ENCODE measurements around the gene SLIT3. TPM values are rescaled to one million over a fixed set of nuclear protein-coding genes. Genes with fewer than 3 reads are reported as not detected.

SLIT3 gene
- total RNA-seq, 2 donors from 2014 or later, result 6.6 to 6.7 TPM

DNA sequence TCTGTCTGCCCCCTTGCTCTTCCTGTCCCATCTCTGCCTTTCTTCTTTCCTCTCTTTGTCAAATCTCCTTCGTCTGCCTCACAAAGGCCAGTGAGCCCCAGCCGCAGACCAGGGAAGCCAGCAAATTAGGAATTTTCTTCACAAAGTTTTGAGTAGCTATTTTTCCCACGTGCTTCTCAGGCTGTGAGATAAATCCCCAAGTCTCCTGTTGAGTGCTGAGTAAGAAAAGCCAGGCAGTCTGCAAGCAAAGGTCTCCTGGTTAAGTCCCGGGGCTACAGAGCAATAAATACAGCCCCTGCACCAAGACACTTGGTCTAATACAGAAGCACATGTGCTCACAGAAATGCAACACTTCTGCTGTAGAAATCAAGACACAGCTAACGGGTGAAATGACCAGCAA is 284.9 kb downstream of the SLIT3 start:
- no peak overlapping the region for H3K4me3 ChIP-seq
- no peaks in the 10 kb centered on the region for H3K27me3 ChIP-seq
- no peak for DNase-seq
- TF ChIP-seq, protein P1, sequence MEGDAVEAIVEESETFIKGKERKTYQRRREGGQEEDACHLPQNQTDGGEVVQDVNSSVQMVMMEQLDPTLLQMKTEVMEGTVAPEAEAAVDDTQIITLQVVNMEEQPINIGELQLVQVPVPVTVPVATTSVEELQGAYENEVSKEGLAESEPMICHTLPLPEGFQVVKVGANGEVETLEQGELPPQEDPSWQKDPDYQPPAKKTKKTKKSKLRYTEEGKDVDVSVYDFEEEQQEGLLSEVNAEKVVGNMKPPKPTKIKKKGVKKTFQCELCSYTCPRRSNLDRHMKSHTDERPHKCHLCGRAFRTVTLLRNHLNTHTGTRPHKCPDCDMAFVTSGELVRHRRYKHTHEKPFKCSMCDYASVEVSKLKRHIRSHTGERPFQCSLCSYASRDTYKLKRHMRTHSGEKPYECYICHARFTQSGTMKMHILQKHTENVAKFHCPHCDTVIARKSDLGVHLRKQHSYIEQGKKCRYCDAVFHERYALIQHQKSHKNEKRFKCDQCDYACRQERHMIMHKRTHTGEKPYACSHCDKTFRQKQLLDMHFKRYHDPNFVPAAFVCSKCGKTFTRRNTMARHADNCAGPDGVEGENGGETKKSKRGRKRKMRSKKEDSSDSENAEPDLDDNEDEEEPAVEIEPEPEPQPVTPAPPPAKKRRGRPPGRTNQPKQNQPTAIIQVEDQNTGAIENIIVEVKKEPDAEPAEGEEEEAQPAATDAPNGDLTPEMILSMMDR (IDR thresholded peaks at IDR 0.05), result no peak
- TF ChIP-seq POLR2A (IDR thresholded peaks at IDR 0.05), result no peak
- H3K4me1 ChIP-seq, result no peaks in the 10 kb centered on the region
- no peak for ATAC-seq
- H3K27ac ChIP-seq, result no peak overlapping the region
- H3K9me3 ChIP-seq, result no peaks in the 10 kb centered on the region
- intact Hi-C loops (cut with DNase I), result no loop called here
- WGBS, 2 donors, result 60 to 66% methylated on average over 5 of the region's 5 CpGs
- H3K36me3 ChIP-seq (replicated peaks in 1 of 2; ENCODE audit: insufficient read depth in 1 of 2, low read depth in 2 of 2), result no peaks in the 10 kb centered on the region

DNA sequence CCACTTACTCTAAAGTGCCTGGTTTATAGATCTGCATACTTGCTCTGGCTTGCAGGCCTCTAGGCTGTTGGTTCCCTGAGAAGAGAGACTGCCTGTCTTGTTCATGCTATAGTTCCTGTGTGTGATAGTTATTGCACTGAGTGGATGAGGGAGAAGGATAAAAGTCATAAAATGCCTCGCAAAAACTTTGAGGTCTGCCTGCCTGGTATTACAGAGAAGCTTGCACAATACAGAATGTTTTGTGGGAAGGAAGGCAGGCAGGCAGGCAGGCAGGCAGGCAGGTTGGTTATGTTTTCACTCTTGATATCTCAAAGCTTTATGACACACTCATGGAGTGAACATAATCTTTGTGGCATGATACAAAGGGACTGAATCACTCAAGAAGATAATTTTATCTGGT is 287.1 kb downstream of the SLIT3 start:
- H3K36me3 ChIP-seq (replicated peaks in 1 of 2; ENCODE audit: insufficient read depth in 1 of 2, low read depth in 2 of 2), result no peaks in the 10 kb centered on the region
- no peaks in the 10 kb centered on the region for H3K9me3 ChIP-seq
- intact Hi-C loops (cut with DNase I), result no loop called here
- WGBS, 2 donors, result 55 to 67% methylated on average over 1 of the region's 1 CpG
- no peak overlapping the region for H3K27ac ChIP-seq
- ATAC-seq (no peak), DNase-seq (no peak)
- H3K4me1 ChIP-seq, result no peaks in the 10 kb centered on the region
- no peak overlapping the region for H3K4me3 ChIP-seq
- H3K27me3 ChIP-seq, result no peaks in the 10 kb centered on the region
- TF ChIP-seq, protein P1 (IDR thresholded peaks at IDR 0.05), result no peak
- TF ChIP-seq POLR2A (IDR thresholded peaks at IDR 0.05), result no peak

DNA sequence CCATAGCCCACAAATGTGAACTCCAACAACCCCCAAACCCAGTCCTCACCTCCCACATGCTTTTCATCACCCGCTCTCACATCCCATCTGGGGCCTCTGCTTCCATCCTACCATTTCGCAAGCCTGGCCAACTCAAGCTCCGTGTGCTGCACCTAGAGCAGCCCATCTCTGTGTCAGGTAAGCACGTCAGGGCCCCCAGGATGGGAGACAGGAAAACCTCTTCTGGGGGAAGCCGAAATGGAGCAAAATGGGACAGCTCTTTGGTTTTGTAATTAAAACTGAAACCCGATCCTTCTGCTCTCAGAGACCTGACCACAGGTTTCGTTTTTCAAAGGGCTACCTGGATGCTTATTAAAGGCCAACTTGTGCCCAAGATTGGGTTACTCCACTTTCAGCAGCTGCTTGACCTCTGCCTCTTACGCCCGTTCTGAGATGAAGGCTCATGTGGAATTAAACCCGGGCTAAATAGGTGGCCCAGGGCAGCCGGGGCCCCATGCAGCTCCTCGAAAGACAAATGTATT is 287.7 kb downstream of the SLIT3 start:
- no peak for DNase-seq
- 61 to 65% methylated on average over 12 of the region's 12 CpGs for WGBS, 2 donors
- intact Hi-C loops (cut with DNase I), result no loop called here
- H3K36me3 ChIP-seq (replicated peaks in 1 of 2; ENCODE audit: insufficient read depth in 1 of 2, low read depth in 2 of 2), result no peaks in the 10 kb centered on the region
- H3K27me3 ChIP-seq, result no peaks in the 10 kb centered on the region
- no peak overlapping the region for H3K4me3 ChIP-seq
- TF ChIP-seq, protein P1 (IDR thresholded peaks at IDR 0.05), result no peak
- H3K9me3 ChIP-seq, result no peaks in the 10 kb centered on the region
- H3K27ac ChIP-seq, result no peak overlapping the region
- no peak for ATAC-seq
- no peaks in the 10 kb centered on the region for H3K4me1 ChIP-seq

DNA sequence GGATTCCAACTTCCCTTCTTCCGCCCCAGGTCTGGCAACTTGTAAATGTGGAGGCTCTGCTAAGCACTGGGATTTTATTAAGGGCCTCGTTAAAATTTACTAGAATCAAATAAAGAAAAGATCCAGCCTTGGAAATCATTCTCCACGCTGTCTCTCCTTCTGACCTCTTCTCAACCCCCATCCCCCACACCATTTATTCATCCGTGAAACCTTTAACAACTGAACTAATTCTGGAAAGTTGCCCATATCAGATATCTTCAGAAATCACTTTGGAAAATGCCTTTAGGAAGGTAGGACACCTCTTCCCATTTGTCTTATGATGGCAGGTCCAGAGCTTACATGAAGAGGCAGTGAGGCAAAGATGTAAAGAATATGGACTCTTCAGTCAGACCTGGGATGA is 288.5 kb downstream of the SLIT3 start:
- 55 to 71% methylated on average over 4 of the region's 4 CpGs for WGBS, 2 donors
- Histone ChIP-seq H3K4me1 (no peaks in the 10 kb centered on the region), H3K27ac (no peak overlapping the region), H3K4me3 (no peak overlapping the region), H3K36me3 (replicated peaks in 1 of 2; ENCODE audit: insufficient read depth in 1 of 2, low read depth in 2 of 2) (no peaks in the 10 kb centered on the region), H3K9me3 (no peaks in the 10 kb centered on the region), H3K27me3 (no peaks in the 10 kb centered on the region)
- no peak for TF ChIP-seq POLR2A (IDR thresholded peaks at IDR 0.05)
- TF ChIP-seq, protein P1 (IDR thresholded peaks at IDR 0.05), result no peak
- ATAC-seq (no peak), DNase-seq (no peak)
- intact Hi-C loops (cut with DNase I), result no loop called here

DNA sequence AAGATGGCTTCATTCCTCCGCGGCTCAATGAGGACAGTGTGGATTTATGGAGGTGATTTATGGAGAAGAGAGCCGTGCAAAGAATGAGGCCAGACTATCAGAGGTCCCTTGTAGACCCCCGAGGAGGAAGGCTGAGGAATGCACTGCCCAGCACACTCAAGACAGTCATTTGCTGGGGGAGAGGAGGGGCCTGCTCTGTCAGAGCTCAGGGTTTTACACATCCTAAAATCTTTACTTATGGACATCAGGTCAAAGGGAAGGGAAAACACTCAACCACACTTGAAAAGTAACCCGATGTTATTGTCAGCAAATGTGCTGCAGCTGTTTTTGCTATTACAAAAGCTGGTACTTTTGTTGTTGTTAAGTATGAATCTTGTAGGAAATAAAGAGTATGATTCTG is 289.5 kb downstream of the SLIT3 start:
- H3K4me3 ChIP-seq, result no peak overlapping the region
- 71 to 73% methylated on average over 5 of the region's 5 CpGs for WGBS, 2 donors
- H3K27me3 ChIP-seq, result no peaks in the 10 kb centered on the region
- no peak for DNase-seq
- H3K9me3 ChIP-seq, result no peaks in the 10 kb centered on the region
- no peaks in the 10 kb centered on the region for H3K36me3 ChIP-seq (replicated peaks in 1 of 2; ENCODE audit: insufficient read depth in 1 of 2, low read depth in 2 of 2)
- H3K4me1 ChIP-seq, result no peaks in the 10 kb centered on the region
- intact Hi-C loops (cut with DNase I), result no loop called here
- H3K27ac ChIP-seq, result no peak overlapping the region
- ATAC-seq, result no peak
- TF ChIP-seq, protein P1 (IDR thresholded peaks at IDR 0.05), result no peak
- TF ChIP-seq POLR2A (IDR thresholded peaks at IDR 0.05), result no peak
